ENCODE data around the gene RIMS1.

Gene RIMS1

DNA sequence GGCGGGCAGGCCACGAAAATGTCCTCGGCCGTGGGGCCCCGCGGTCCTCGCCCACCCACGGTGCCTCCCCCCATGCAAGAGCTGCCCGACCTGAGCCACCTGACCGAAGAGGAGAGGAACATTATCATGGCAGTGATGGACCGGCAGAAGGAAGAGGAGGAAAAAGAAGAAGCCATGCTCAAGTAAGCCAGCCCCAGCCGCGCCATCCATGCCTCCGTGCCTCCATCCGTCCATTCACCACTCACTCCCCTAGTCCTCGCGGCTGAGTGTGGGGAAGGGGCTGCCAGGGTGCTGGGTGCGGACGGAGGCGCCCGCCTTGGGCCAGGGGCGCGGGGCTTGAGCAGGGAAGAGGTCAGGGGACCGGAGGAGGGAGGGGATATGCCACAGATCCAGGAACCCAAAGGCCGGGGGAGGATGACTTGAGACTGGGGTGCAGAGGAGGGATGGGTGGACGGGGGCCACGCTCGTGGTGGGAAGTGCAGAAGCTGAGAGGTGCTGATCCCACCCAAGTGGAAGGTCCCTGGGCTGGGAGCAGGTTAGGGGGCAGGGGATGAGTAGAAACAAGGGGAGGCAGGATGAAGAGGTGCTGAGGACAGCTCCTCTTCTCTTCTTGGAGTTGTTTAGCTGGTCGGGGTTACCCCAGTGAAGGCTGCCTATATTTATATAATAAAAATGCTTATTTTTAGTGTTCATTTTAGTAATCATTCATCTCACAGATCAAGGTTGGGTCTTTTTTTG, 825 bp downstream of the RIMS1 start:
- Histone ChIP-seq H3K27me3 (peaks cover 28% of the 10 kb centered on the region), H3K9me3 (no peaks in the 10 kb centered on the region), H3K4me3 (ENCODE audit: low read depth, low read length) (peak overlapping the region; percentile 51), H3K4me1 (no peaks in the 10 kb centered on the region; the same call in 1 of the 2 replicates), H3K36me3 (no peaks in the 10 kb centered on the region)
- TF ChIP-seq, protein P1, sequence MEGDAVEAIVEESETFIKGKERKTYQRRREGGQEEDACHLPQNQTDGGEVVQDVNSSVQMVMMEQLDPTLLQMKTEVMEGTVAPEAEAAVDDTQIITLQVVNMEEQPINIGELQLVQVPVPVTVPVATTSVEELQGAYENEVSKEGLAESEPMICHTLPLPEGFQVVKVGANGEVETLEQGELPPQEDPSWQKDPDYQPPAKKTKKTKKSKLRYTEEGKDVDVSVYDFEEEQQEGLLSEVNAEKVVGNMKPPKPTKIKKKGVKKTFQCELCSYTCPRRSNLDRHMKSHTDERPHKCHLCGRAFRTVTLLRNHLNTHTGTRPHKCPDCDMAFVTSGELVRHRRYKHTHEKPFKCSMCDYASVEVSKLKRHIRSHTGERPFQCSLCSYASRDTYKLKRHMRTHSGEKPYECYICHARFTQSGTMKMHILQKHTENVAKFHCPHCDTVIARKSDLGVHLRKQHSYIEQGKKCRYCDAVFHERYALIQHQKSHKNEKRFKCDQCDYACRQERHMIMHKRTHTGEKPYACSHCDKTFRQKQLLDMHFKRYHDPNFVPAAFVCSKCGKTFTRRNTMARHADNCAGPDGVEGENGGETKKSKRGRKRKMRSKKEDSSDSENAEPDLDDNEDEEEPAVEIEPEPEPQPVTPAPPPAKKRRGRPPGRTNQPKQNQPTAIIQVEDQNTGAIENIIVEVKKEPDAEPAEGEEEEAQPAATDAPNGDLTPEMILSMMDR (IDR thresholded peaks at IDR 0.05; ENCODE audit: low read depth, low read length): no peak
- no peak for DNase-seq

DNA sequence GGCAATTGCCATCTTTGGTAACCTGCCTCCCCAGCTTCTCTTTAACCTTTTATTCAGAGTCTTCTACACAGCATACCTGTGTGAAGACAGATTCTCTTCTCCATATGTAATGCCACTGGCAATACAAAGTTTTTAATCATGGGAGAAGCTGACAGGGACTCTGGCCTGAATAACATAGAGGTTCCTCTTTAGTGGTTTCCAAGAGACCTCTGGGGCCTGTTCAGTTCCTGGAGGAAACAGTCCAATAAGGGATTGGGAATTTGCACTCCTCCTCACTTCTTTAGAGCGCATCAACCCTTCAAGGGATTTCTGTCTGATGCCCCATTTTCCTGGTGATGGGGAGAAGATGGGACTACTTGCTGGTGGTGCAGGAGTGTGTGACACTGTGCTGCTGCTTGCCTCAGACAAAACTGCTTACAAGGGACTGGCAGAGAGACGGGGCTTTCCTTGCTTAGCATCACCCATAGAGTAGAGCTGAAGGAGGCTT, 1.4 kb downstream of the RIMS1 start:
- no peaks in the 10 kb centered on the region for H3K36me3 ChIP-seq
- DNase-seq: no peak
- H3K4me1 ChIP-seq: no peaks in the 10 kb centered on the region; the same call in 1 of the 2 replicates
- H3K4me3 ChIP-seq (ENCODE audit: low read depth, low read length): no peak overlapping the region
- TF ChIP-seq, protein P1 (IDR thresholded peaks at IDR 0.05; ENCODE audit: low read depth, low read length): no peak
- H3K27me3 ChIP-seq: peaks cover 28% of the 10 kb centered on the region
- no peaks in the 10 kb centered on the region for H3K9me3 ChIP-seq

DNA sequence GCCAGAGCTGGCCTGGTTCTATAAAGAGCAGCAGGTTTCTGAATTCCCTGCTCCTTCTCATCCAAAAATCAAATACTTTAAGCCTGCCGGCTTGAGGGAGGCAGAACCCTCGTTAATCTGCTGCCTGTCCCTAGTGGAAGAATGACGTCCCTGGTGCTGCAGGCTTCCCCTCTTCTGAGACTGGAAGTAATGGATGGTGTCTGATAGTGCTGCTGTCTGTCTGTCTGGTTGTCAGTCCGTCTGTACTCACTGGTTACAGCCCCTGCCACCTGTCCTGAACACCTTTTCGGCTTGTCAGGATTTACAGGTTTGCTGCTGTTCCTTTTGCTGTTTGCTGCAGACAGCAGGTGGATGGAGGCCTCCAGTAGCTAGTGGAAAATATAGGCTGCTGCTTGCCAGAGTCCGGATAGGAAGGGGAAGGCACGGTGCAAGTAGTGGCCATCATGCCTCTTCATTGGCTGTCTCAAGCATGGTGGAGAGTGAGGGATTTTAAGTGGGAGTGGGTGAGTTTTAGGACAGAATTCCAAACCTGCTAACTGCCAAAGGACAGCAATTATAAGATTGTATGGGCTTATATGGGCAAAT, 2.5 kb downstream of the RIMS1 start:
- Histone ChIP-seq H3K36me3 (no peaks in the 10 kb centered on the region), H3K27me3 (peaks cover 28% of the 10 kb centered on the region), H3K4me1 (no peaks in the 10 kb centered on the region; the same call in 1 of the 2 replicates), H3K4me3 (ENCODE audit: low read depth, low read length) (no peak overlapping the region), H3K9me3 (no peaks in the 10 kb centered on the region)
- DNase-seq: no peak
- TF ChIP-seq, protein P1 (IDR thresholded peaks at IDR 0.05; ENCODE audit: low read depth, low read length): no peak

DNA sequence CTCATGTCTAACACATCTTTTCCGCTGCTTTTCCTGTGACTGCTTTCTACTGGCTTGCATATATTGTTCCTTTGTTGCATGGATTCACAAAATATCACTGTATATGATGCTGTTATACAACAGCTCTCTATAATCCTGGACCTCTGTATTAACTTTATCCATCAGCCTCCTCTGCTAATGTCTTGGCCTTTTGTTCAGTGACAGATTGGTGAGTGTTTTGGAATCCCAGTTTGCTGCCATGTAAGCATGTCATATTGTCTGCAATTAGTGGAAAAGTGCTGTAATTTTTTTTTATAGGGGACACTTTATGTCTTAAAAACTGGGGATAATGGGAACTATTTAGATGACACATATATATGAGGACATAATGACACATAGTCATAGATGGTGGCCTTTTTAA, 3.0 kb downstream of the RIMS1 start:
- H3K4me1 ChIP-seq: no peaks in the 10 kb centered on the region; the same call in 1 of the 2 replicates
- TF ChIP-seq, protein P1 (IDR thresholded peaks at IDR 0.05; ENCODE audit: low read depth, low read length): no peak
- no peaks in the 10 kb centered on the region for H3K9me3 ChIP-seq
- peaks cover 28% of the 10 kb centered on the region for H3K27me3 ChIP-seq
- no peaks in the 10 kb centered on the region for H3K36me3 ChIP-seq
- H3K4me3 ChIP-seq (ENCODE audit: low read depth, low read length): no peak overlapping the region
- DNase-seq: no peak

DNA sequence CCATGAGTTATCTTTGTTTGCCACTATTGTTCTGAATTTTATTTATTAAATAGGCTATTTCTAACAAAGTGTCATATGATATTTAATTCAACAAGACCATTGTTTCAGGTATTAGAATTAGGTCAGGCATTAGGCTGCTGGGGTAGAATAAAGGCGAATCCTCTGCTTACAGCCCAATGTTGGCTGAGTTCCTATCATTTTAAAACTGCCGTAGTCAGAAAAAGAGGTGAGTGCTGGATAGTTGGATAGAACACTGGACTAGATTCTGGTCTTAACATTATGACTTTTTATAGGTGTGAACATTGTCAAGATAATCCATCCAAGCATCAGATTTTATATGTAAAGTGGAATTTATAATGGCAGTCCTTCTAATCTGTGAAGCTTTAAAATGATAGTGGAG, 6.3 kb downstream of the RIMS1 start:
- Histone ChIP-seq H3K4me3 (ENCODE audit: low read depth, low read length) (no peak overlapping the region), H3K36me3 (no peaks in the 10 kb centered on the region), H3K27me3 (peaks cover 7% of the 10 kb centered on the region), H3K4me1 (no peaks in the 10 kb centered on the region), H3K9me3 (no peaks in the 10 kb centered on the region)
- TF ChIP-seq, protein P1 (IDR thresholded peaks at IDR 0.05; ENCODE audit: low read depth, low read length): no peak
- no peak for DNase-seq

DNA sequence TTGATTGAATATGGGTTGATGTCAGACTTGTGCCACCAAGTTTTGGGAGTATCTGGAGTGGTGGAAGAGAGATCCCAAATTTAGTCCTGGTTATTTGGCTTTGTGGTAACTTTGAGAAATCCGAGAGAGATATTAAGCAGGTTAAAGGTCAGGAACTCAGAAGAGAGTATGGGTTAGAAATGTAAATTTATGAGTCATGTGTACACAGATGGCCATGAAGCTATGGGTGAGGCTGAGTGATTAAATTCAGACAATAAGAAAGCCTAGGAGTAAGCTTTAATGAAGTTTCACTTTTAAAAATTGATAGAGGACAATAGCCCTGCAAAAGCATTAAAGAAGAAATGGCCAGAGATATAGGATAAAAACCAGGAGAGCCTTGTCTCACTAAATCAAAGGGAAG, 14.3 kb downstream of the RIMS1 start:
- Histone ChIP-seq H3K9me3 (no peaks in the 10 kb centered on the region), H3K27me3 (no peaks in the 10 kb centered on the region), H3K4me3 (ENCODE audit: low read depth, low read length) (no peak overlapping the region), H3K4me1 (no peaks in the 10 kb centered on the region), H3K36me3 (no peaks in the 10 kb centered on the region)
- DNase-seq: no peak
- TF ChIP-seq, protein P1 (IDR thresholded peaks at IDR 0.05; ENCODE audit: low read depth, low read length): no peak
